Right ventricle myocardium superior (tissue), 1 donor: Measurements from ENCODE around the gene GJA9. TPM values are rescaled to one million over a fixed set of nuclear protein-coding genes. Genes with fewer than 3 reads are reported as not detected.
"Not testable (repeated sequence)": the region's sequence is repeated elsewhere in the genome, so short reads cannot be mapped to it uniquely, and the experiment has no call there.

Experiments
- ATAC-seq: fragments of 200-7000 bp; cut with Tn5 transposase; one replicate; pipeline ENCODE4 v1.9.1; 2020; ENCODE audit warnings: mild to moderate bottlenecking; ENCODE audit not compliant: poor library complexity
- DNase-seq: peaks from one replicate; pipeline ENCODE4 v3.0.0-alpha.2; 2020
- intact Hi-C: fragments of 100-400 bp; cut with DNase I; formaldehyde crosslinking; loops from one replicate; pipeline ENCODE4 v1.11.2; 2022
- long read RNA-seq: library from polyadenylated mRNA; unstranded; transcript quantifications from one replicate; pipeline ENCODE4 v2.0.0, GENCODE V29; 2021
- total RNA-seq: library from RNA; stranded (reverse); fragmentation: NEBNext Ultra II Directional; extraction: Animal tissue kit (Norgen Biotek cat#: 25700); gene quantifications from one replicate; pipeline ENCODE4 v1.2.1, GENCODE V29; 2021
- donor health status: DM: no; HTN: yes; CAD: no; lungs with severe emphysema.

Gene GJA9
- not detected for total RNA-seq
- long read RNA-seq = 0 reads

GRCh38 chr1:38881487-38881886 lies at the start of gene GJA9:
Gene GJA9, minus strand, starts transcription at chr1:38881587. Its CDS starts 5,489 bp downstream, at chr1:38876098.
- ATAC-seq (no peak), DNase-seq (no peak)
- intact Hi-C loops = no loop called here

- intact Hi-C loops = no loop called here
- DNase-seq = no peak
- no peak for ATAC-seq
Measured at GRCh38 chr1:38929476-38929875, 48.1 kb upstream of the GJA9 start.

- DNase-seq (no peak), ATAC-seq (no peak)
- intact Hi-C loops = no loop called here
Measured at GRCh38 chr1:38929054-38929453, 47.7 kb upstream of the GJA9 start.

GRCh38 chr1:38926091-38926490 lies 44.7 kb upstream of the GJA9 start:
- no peak for DNase-seq
- intact Hi-C loops = no loop called here
- no peak for ATAC-seq

- ATAC-seq = no peak
- no peak for DNase-seq
- intact Hi-C loops = no loop called here
Measured at GRCh38 chr1:38925391-38925790, 44.0 kb upstream of the GJA9 start.

- DNase-seq (no peak), ATAC-seq (no peak)
- intact Hi-C loops = no loop called here
Measured at GRCh38 chr1:38923607-38924006, 42.2 kb upstream of the GJA9 start.

DNA sequence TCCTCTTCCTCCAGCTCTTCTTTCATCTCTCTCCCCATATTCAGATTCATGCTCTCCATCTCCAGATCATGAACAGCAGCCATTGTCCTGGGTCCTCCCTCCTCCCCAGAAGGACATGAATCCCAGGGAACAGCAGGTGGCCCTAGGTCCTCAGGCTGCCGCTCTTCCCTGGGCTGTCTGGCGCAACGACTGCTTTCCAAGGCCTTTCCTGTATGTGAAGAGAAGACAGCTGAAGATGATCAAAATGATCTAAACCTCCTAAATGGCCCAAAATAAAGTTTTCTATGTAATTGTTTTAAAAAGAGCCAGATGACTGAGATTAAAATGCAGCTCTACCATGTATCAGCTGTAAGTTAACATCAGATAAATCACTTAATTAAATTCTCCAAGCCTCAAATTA lies 37.7 kb upstream of the GJA9 start:
- intact Hi-C loops = no loop called here
- ATAC-seq = no peak
- no peak for DNase-seq

DNA sequence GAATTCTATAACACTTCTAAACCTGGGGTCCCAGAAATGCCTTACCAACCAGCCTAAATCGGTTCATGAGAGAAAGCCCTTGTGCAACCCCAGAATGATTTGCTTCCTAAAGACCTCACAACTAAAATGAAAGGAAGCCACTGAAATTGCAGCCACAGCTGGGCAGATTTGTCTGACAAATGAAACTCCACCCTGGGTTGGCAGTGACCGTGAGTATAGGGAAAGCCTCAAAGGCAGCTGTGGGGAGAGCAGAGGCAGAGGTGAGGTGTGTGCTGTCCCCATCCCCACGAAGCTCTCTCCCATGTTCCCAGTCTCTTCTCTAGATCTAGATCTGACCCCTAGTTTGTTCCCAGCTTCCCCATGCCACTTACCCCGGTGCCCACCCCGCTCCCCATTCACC lies 37.2 kb upstream of the GJA9 start:
- ATAC-seq (no peak), DNase-seq (no peak)
- intact Hi-C loops = no loop called here

DNA sequence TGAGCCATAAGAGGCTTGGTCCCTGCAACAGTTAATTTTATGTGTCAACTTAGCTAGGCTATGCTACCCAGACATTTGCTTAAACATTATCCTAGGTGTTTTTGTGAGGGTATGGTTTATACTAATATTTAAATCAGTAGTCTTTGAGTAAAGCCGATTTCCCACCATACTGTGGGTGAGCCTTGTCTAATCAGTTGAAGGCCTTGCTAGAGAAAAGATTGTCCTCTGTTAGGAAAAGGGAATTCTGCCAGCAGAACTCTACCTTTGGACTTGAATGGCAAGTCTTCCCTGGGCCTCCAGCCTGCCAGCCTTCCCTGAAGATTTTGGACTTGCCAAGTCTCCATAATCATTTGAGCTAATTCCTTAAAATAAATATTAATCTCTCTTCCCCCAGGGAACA lies 36.4 kb upstream of the GJA9 start:
- intact Hi-C loops = no loop called here
- DNase-seq (no peak), ATAC-seq (no peak)

GRCh38 chr1:38917337-38917736 lies 36.0 kb upstream of the GJA9 start:
- intact Hi-C loops = no loop called here
- no peak for DNase-seq
- no peak for ATAC-seq

DNA sequence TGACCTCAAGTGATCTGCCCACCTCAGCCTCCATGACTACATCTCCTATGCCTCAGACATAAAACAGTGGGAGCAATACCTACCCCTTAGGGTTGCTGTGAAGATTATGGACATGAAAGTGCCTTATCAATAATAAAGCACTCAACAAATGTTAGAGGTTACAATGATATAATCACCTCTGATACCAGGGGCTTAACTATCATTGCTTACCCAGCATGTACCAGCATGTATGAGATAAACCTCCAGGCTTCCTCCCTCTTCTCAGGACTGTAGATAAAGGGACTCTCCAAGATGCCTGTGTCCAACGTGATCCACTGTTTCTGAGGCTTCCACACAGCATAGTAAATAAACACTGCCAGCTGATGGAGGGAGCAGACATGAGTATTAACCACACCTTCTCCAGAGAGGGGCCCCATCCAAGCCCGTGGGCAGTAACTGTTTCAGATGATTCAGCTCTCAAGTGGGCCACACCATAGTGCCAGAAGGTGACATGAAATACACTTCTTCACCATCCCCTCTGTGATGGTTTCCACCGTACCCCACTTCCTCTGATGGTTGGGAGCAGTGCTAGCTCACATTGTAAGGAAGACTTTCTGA lies 34.1 kb upstream of the GJA9 start:
- no peak for ATAC-seq
- intact Hi-C loops = no loop called here
- no peak for DNase-seq

- intact Hi-C loops, ATAC-seq, DNase-seq: not testable (repeated sequence)
Measured at GRCh38 chr1:38914908-38915307, 33.5 kb upstream of the GJA9 start.

- intact Hi-C loops = no loop called here
- no peak for ATAC-seq
- DNase-seq = no peak
Measured at GRCh38 chr1:38908821-38909220, 27.4 kb upstream of the GJA9 start.

DNA sequence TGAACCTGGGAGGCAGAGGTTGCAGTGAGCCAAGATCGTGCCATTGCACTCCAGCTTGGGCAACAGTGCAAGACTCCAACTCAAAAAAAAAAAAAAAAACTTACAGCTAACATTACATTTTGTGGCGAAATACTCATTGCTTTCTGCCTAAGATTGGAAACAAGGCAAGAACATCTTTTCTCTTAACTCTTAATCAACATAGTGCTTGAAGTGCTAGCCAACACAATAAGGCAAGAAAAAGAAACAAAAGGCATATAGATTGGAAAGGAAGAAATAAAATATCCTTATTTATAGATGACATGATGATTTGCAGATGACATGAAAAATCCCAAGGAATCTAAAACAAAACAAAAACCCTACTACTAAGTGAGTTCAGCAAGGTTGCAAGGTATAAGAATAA lies 24.6 kb upstream of the GJA9 start:
- DNase-seq = no peak
- intact Hi-C loops = no loop called here
- no peak for ATAC-seq

GRCh38 chr1:38899560-38899959 lies 18.2 kb upstream of the GJA9 start:
- intact Hi-C loops = no loop called here
- ATAC-seq (peak; percentile 45), DNase-seq (no peak)

GRCh38 chr1:38898653-38899230 lies 17.4 kb upstream of the GJA9 start:
- ATAC-seq (no peak), DNase-seq (no peak)
- intact Hi-C loops = no loop called here

DNA sequence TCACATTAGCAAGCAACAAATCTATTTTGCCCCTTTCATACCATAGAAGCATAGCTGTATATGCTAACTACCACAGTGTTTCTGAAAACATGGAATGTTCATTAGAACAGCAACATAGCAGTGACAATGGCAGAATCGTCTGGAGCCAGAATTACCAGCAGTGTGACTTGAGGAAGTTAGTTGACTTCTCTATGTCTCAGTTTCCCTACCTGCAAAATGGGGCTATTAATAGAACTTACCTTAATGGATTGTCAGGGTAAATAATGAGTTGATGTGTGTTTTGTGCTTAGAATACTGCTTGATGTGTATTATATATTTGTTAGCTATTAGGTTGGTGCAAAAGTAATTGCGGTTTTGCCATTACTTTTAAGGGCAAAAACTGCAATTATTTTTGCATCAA lies 14.8 kb upstream of the GJA9 start:
- ATAC-seq = no peak
- no peak for DNase-seq

GRCh38 chr1:38892976-38893375 lies 11.6 kb upstream of the GJA9 start:
- ATAC-seq = no peak
- no peak for DNase-seq
- intact Hi-C loops = no loop called here

More for the DNA sequence above, 14.8 kb upstream of the GJA9 start:
- intact Hi-C loops = no loop called here

GRCh38 chr1:38891753-38892152 lies 10.4 kb upstream of the GJA9 start:
- no peak for ATAC-seq
- intact Hi-C loops = no loop called here
- DNase-seq = no peak

- intact Hi-C loops = no loop called here
- no peak for ATAC-seq
- no peak for DNase-seq
Measured at GRCh38 chr1:38889589-38889988, 8.2 kb upstream of the GJA9 start.
